Stromal cell of bone marrow (primary cell): Measurements from ENCODE around the gene SLC6A20.

ENCODE experiments used
- DNase-seq: peaks from one replicate; pipeline ENCODE4 v3.0.0-alpha.2; 2012; ENCODE audit warnings: low read depth

SLC6A20 gene, protein sequence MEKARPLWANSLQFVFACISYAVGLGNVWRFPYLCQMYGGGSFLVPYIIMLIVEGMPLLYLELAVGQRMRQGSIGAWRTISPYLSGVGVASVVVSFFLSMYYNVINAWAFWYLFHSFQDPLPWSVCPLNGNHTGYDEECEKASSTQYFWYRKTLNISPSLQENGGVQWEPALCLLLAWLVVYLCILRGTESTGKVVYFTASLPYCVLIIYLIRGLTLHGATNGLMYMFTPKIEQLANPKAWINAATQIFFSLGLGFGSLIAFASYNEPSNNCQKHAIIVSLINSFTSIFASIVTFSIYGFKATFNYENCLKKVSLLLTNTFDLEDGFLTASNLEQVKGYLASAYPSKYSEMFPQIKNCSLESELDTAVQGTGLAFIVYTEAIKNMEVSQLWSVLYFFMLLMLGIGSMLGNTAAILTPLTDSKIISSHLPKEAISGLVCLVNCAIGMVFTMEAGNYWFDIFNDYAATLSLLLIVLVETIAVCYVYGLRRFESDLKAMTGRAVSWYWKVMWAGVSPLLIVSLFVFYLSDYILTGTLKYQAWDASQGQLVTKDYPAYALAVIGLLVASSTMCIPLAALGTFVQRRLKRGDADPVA

DNA sequence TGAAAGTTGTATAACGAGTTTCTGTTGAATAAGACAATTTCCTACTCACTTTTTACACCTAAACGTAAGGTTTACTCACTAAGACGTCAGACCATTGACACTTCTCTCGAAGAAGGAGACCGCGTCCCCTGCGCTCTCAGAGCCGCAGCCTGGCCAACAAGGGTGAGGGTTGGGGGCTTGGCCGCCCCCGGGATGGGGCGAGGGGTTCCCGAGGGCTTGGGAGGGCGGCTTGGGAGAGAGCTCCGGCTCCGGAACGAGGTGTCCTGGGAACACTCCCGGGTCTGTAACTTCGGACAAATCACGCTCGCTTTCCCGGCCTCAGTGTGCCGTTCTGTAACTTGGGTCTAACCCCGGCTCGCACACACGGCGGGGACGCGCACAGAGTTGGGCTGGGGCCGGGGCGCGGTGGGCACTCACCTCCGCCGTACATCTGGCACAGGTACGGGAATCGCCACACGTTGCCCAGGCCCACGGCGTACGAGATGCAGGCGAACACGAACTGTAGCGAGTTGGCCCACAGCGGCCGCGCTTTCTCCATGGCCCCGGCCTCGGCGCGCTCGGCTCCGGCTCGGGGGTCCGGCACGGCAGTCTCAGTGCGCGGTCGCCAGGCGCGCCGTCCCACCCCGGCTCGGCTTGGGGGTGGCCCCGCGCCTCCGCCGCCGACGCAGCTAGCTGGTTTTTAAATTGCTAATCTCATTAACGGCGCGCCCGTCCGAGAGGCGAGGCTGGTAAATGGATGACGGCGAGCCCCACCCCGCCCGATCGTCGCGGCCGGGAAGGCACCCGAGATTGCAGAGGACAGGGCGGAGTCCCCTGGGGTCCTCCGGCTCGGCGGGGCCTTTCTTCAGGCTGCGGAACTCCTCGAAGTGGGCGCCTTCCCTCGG, at the start of gene SLC6A20:
Gene SLC6A20, minus strand, starts transcription at position 655 of the 884 bp plus-strand sequence. Its CDS starts 117 bp downstream, at position 538.
- DNase-seq, result no peak

DNA sequence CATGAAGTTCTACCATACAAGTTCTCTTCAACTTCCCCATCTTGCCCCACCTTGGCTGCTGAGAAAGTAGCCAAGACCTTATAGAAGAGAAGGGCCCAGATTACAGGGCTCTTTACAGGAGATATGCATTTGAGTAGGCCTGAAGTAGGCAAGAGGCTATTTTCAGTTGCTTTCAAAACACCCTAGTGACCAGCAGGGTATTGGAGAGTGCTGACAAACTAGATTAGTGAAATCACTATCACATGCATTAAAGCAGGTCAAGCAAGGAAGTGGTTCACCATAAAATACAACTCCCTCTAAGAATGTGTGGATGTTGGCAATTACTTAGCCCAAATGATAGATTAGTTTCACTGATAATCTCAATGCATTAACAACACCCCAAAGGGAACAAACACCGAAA, 48.3 kb upstream of the SLC6A20 start:
- DNase-seq, result no peak

DNA sequence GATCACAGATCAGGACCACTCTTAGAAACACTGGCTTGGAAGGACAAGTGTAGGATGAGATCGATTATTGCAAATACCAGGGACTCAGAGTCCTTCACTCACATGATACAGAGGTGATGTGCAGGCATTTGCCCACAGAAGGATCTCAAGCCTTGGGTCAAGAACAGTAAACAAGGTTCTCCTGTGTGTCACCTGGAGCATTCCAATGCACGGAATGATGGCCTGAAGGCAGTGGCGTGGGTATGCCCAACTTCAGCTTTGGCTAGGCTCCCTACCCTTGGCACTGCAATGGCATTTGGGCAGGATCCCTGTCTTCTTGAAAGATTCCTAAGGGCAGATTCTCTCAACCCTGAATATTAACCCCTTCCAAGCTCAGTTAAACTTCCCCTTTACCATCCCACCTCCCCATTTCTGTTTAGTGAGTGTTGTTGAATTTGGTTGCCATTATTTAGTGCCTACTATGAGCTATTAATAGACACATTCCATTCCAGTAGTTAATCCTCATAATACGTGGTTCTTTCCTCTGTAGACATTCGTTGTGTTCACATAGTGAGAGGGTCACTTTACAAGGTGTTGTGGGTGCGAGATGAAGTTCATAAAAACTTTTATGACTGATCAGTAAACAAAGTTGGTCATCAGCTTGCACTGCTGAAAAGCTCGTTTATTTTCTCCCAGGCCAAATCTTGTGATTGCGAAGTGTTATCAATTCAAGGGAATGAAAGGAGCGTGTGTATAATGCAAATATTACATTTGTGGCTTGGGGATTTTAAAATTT, 46.7 kb upstream of the SLC6A20 start:
- no peak for DNase-seq

DNA sequence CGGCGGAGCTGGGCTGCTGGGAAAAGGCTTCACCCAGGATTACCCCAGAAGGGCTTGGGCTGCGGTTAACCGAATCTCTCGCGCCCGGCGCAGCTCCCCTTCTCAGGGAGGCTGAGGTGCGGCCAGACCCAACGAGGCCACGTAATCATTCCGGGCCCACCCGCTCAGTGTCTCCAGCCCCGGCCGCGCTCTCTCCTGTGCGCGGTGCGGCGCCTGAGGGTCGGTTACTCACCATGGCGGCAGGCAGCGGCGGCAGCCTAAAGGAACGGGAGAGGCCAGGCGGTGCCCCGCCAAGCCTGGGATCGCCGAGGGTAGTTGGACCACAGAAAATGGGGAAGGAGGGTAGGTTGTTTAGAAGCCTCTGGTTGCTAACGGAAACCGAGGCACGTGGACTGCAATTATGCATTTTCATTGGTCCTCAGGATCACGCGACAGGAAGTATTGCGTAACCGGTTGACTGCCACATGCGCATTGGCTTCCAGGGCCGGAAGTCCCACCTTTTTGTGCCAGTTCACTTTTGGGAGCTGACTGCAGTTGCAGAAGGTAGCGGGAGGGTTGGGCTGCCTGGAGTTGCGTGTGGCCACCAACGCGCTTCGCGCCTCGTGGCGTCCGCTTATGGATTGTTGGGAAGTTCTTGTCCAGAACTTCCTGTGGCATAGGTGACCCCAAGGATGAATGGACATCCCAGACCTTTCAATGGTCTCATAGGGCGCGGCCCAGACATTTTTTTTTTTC, 45.6 kb upstream of the SLC6A20 start, which contains the start of gene LZTFL1:
Gene LZTFL1, minus strand, starts transcription at position 363 of the 735 bp plus-strand sequence. Its CDS starts 128 bp downstream, at position 235.
- peak; percentile 96 for DNase-seq

DNA sequence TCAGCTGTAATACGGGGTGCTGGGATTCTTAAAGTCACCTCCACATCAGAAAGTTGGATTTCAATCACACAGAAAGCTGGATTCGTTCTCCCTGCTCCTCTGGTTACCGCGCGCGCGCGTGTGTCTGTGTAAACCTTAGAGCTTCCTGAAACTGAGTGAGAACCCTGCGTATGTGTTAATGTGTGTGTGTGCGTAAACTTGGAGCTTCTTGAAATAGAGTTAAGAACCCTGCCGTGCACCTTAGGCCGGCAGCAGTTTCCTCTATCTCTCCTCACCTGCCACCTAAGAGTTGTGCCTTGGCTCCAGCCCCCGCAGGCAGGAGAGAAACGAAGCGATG, 45.1 kb upstream of the SLC6A20 start:
- DNase-seq, result no peak

DNA sequence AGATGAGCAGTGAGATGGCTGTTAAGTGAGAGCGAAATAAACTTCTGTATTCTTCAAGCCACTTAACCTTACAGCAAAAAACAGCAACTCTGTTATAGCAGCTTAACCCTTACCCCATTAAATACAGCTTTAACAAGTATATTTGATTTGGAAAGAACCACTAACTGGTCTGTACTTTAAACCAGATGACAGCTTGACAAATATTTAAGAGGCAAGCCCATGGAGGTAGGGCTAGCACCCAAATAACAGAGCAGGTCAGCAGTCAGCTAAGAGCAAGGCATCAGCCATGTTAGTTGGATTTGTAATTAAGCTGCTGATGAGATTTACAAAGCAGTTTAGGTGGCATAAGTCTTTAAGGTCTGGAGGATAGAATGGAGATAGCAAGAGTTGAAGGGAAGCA, 42.1 kb upstream of the SLC6A20 start:
- no peak for DNase-seq

DNA sequence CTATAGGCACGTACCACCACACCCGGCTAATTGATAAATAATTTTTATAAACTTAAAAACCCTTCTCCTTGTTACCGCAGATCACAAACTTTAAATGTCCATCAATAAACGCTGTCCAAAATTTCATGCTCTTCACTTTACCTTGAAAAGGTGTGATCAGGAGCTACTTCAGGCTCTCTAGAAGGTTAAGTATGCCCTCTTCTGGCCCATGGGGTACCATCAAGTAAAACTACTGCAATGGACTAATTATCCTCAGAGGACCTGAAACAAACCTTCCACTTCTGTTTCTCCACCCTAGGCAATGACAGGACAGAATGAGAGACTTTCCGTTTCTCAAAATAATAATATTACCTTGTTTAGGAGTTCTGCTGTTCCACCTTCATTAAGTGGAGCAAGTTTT, 36.4 kb upstream of the SLC6A20 start:
- no peak for DNase-seq

DNA sequence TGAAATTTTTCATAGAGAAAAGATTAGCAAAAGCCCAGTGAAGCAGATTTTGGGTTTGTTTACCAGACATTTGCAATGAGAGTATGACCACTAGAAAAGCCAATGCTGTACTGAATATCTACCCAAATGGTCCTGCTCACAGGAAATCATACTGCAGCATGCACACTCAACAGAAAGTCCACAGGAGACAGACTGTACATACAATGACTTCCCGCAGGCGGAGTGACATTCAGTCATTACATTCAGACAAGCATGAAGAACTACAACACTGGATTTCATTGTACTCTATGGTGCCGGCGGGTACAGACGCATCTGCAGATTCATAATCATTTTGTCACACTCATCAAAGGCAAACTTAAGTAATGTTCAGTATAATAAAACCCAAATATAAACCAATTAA, 33.8 kb upstream of the SLC6A20 start:
- DNase-seq, result no peak

DNA sequence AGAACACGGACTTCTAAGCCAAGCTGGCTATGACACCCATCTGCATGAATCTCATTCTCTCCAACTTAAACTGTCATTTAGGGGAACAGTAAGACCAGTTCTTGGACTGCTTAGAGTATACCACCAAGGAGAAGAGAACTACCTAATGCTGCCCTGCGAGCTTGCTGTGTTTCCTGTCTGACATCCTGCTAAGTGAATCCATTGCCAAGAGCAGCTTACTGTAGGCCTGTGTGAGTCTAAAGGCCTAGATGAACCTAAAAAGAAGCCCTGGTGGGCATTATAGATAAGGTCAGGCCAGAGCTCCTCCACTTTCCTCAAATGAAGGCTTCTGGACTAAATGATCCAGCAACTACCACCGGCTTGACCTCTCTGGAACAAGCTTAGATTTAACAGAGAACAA, 30.6 kb upstream of the SLC6A20 start:
- no peak for DNase-seq

DNA sequence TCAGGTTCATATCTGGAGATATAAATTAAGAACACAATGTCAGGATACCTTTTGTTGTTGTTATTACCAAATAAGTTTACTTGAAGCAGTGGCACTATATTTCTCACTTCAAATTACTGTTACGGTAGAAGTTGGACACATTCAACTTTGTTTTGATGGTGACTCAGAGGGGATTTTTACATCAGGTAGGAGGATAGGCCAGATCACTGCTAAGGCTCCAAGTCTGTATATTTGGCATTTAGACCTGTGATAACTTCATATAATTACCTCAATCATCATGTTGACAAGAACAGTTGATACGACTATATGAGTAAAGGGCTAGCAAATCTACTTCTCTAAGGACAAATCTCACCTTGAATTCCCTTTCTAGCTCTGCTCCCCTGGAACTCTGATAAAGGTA, 30.0 kb upstream of the SLC6A20 start:
- DNase-seq, result no peak

DNA sequence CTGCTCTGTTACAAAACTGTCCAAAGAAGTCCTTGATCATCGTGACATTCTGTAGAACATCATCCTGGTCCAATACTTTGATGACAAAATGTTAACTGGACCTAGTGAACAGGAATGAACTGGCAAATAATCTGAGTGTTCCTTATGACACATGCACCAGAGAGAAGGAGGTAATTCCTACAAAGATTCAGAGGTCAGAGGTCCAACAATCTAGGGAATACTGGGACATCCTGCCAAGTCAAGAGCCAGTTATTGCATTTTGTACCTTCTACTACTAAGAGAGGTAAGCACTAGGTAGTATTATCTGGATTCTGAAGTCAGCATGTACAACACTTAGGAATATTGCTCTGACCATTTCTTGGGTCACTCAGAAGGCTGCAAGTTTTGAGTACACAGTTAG, 24.8 kb upstream of the SLC6A20 start:
- DNase-seq, result no peak

DNA sequence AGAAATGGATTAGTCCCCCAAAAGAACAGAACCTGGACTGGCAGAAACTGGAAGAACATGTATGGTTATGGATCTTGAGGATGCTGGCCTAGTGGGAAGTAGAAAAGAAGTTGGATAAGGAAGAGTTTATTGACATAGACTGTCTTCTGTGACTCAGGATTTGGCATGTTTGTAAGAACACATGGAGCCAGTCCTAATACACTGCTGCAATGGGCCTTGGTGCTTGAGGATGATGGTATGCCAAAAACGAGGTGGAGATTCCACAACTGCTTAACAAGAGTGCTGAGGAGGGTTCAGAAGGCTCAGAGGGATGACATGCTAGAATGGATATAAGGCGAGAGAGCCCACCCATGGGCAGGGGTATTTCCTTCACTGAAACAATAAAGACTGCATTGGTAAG, 23.2 kb upstream of the SLC6A20 start:
- DNase-seq, result peak; percentile 20

DNA sequence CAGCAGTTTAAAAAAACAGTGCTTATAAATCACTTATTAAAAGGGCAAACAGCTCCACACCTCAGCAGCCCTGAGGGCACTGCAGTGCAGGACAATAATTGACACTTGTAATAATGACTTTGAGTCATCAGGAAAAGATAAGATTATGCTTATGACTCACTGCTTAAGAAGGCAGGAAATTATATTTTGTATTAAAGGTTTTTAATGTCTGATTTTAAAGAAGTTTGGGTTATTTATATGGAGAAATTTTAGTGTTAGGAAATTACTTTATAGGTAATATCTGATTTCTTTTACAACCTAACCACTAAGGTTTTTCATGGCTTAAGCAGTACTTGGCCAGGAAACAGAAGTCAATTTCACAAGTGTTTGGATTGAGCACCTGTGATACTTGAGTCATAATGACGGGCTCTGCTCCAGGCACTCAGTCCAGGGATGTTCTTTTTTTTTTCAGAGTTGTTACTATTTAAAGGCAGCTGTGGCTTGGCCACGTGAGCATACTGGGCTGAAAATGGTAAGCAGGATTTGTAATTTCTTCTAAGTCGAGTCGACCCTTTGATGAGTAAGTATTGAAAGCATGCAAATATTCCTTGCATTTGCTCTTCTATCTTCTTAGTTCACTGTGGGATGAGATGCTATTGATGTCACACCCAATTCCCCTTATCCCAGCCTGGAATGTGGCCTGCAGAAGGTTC, 21.6 kb upstream of the SLC6A20 start:
- DNase-seq, result peak; percentile 77

DNA sequence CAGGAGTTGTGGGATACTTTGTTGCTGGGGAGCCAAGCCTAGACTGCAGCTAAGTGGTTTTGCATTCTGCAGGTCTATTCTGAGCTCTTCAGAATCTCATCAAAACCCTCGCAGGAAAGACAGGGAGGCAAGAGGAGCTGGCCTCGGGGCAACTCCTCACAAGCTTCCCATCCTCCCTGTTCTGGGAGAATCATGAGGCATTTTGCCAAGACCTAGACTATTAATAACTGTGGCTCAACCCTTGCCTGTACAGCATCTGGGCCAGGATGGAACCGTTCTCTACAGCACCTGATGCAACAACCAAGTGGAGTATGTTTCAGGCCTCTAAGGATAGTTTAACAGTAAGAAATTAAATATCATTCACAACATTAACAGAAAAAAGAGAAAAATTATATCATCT, 20.2 kb upstream of the SLC6A20 start:
- no peak for DNase-seq

DNA sequence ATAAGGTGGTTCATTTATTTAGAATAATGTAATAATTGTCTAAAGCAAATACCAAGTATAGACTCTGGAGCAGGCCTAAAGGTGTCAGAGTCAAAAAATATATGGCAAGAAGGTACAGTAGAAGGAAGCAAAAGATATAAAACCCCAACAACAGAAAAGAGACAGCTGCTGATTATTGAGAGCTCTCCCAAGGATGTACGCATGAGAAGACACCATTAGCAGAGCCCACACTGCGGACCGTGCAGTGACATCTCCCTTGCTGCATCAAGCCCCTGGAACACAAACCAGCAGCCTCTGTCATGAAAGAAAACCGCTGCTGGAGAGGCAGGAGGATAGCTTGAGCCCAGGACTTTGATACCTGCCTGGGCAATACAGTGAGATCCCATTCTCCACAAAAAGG, 18.0 kb upstream of the SLC6A20 start:
- no peak for DNase-seq

DNA sequence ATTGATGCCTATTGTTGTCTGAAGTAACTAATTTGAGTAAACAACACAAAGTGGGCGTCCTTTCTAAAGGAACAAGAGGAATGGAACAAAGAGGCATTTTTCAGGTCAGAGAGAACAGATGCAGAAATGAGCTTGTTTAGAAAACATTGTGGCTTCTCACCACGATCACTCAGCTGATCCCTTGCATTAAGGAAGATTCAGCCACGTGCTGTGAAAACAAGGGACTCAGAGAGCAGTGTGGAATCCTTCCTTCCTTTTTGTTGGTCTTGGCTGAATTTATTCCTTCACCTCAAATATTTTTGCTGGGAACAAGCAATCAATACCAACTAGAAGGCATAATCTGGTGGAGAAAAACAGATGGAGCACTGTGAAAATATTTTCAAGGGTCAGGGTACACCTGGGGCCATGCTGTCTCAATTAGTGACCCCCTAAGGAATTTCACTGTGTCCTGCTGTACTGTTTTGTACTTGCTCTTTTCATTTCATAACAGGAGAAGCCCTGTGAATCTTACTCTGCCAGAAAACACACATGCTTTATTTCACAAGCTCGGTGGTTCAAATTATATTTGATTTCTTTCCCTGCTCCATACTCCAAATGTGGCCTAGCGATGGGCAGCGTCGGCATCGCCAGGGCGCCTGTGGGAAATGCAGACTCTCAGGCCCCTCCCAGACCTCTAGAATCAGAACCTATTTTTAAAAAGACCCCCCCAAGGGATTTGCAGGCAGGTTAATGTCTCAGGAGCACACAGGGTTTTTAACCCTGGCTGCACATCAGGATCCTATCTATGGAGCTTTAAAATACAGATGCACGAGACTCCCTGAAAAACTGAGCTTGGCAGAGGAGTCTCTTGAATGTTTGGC, 11.6 kb upstream of the SLC6A20 start:
- no peak for DNase-seq

DNA sequence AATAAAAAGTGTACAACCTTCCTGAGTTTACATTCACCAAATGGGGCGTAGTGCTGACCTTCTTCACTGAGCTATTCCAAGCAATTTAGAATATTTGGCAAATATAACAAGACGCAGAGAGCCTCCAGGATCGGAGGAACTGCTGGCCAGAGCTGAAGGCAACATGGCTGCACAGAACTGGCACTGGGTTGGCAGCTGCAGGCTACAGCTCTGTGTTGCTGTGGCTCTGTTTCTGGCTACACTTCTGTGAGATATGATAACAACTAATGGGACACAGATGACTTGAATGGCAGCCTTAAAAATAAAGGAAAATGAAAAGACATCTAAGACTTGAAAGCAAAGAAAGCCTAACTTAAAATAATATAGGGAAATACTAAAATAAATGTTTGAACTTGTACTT, 10.8 kb upstream of the SLC6A20 start:
- DNase-seq, result no peak

DNA sequence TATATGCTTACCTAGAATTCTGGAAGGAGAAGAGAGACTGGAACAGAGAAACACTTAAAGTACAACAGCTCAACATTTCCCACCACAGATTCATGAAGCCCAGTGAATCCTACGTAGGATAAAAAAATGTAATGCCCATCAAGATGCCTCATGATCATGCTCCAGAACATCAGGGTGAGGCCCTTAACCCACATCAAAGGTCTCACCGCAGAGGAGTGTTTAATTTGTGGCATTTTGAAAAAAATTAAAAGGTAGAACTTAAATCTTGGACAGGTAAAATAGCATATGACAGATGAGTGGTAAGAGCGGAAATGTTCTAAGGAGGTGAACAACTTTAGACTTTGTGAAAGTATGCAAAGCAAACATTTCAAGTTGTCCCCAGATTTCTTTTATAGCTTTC, 9.7 kb upstream of the SLC6A20 start:
- no peak for DNase-seq

DNA sequence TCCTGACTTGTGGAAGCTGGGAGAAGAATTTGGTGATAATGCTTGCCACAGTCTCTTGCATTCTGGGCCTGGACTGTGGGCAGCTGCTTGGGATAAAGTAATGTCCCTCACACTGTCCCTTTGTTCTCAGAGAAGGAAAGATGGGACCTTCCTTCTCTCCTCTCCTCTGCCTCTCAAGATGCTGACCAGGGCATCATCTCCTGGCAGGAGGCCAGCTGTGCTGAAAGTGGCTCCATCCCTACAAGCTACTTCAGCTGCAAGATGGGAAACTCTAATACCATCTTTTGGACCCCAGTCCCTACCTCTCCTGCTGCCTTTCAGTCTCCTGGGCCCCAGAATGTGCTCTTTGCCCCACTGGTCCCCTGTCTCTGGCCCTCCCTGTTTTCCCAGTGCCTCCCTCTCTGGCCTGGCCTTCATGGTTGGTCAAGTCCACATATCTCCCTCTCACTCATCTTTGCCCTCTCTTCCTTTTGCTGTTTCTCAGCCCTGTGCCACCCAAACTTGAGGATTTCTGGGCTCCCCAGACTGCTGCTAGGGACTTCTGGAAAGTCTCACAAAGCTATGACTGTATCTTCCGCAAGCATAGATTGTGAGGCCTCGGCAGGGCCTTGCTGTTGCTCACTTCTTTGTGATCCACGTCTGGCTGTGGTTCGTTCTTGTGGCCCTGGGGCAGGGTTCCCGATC, 7.1 kb upstream of the SLC6A20 start:
- no peak for DNase-seq
